ENCODE data around the gene PREX1. TPM values are rescaled to one million over a fixed set of nuclear protein-coding genes. Genes with fewer than 3 reads are reported as not detected.
A peak's percentile ranks its signal among the peaks of the same experiment; 100 is the strongest.

PREX1 gene
- total RNA-seq, 1 donor from 2014 or later = 66.0 TPM

DNA sequence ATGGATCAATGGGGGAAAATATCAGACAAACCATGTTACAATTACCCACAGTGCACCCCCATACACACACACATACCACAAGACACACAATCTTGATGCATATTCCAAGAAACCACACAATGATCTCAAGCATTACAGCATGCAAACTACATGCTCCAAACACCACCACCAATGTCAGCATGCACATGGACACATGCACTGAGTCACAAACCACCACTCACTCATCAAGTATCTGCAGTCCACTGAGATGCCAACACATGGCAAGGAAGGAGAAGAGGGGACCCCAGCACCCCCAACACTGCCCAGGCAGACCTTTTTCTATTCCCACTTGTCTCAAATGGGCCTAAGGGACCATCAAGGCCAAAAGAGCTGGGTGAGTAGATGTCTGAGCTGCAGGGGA, 91.6 kb downstream of the PREX1 start:
- Histone ChIP-seq H3K4me1 (peaks cover 22% of the 10 kb centered on the region), H3K4me3 (no peak overlapping the region), H3K36me3 (no peaks in the 10 kb centered on the region), H3K27me3 (no peaks in the 10 kb centered on the region), H3K27ac (no peak overlapping the region), H3K9me3 (no peaks in the 10 kb centered on the region)
- intact Hi-C loops (cut with DNase I) = no loop called here
- TF ChIP-seq, protein P1, sequence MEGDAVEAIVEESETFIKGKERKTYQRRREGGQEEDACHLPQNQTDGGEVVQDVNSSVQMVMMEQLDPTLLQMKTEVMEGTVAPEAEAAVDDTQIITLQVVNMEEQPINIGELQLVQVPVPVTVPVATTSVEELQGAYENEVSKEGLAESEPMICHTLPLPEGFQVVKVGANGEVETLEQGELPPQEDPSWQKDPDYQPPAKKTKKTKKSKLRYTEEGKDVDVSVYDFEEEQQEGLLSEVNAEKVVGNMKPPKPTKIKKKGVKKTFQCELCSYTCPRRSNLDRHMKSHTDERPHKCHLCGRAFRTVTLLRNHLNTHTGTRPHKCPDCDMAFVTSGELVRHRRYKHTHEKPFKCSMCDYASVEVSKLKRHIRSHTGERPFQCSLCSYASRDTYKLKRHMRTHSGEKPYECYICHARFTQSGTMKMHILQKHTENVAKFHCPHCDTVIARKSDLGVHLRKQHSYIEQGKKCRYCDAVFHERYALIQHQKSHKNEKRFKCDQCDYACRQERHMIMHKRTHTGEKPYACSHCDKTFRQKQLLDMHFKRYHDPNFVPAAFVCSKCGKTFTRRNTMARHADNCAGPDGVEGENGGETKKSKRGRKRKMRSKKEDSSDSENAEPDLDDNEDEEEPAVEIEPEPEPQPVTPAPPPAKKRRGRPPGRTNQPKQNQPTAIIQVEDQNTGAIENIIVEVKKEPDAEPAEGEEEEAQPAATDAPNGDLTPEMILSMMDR (IDR thresholded peaks at IDR 0.05) = no peak
- no peak for ATAC-seq
- no peak for DNase-seq

DNA sequence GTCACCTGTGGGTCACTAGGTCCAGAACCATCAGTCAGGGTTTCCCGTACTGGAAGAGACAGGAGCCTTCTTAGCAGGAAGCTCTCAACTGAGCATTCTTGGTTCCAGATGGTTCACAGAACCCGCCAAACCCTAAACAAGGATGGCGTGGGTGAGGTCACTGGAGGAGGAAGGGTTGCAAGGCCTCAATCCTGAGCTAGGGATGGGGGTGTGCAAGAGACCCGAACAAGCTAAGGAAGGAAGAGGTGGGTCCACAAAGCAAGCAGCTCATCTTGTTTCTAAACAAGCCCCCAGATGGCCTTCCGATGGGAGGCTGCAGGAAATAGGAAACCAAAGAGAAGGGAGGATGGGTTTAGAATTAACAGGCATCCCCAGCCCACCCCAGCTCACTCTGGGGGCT, 92.7 kb downstream of the PREX1 start:
- no peaks in the 10 kb centered on the region for H3K9me3 ChIP-seq
- H3K36me3 ChIP-seq = no peaks in the 10 kb centered on the region
- H3K4me3 ChIP-seq = no peak overlapping the region
- H3K27ac ChIP-seq = no peak overlapping the region
- TF ChIP-seq, protein P1 (IDR thresholded peaks at IDR 0.05) = no peak
- intact Hi-C loops (cut with DNase I) = no loop called here
- H3K27me3 ChIP-seq = no peaks in the 10 kb centered on the region
- H3K4me1 ChIP-seq = peaks cover 22% of the 10 kb centered on the region
- DNase-seq (no peak), ATAC-seq (peak; percentile 68)

DNA sequence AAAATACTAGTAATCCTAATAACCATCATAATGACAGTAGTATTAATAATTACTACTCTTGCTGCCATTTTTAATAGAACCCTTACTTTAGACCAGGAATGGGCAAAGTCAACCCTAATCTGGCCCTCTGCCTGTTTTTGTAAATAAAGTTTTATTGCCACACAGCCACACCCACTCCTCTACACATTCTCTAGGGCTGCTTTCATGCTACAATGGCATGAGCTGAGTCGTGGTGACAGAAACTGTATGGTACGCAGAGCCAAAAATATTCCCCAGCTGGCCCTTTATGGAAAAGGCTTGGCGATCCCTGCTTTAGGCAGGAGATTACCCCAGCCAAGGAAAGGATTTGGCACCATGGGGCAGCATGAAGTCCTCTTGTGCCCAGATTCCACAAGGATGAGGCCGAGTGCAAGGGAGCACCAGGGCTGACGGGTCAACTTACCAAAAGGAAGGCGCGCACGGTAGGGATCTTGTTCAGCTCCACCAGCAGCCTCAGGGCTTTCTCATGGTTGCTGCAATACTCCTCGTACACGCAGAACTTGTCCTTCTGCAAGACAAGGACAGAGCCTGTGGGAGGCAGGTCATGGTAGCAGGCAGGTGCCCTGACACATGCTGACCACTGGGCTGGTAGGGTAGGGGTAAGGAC, 93.6 kb downstream of the PREX1 start:
- peak overlapping the region; percentile 24 for H3K27ac ChIP-seq
- H3K27me3 ChIP-seq = no peaks in the 10 kb centered on the region
- peaks cover 28% of the 10 kb centered on the region for H3K4me1 ChIP-seq
- H3K36me3 ChIP-seq = no peaks in the 10 kb centered on the region
- TF ChIP-seq, protein P1 (IDR thresholded peaks at IDR 0.05) = no peak
- ATAC-seq = no peak
- H3K4me3 ChIP-seq = no peak overlapping the region
- no peak for DNase-seq
- no peaks in the 10 kb centered on the region for H3K9me3 ChIP-seq
- intact Hi-C loops (cut with DNase I) = no loop called here

DNA sequence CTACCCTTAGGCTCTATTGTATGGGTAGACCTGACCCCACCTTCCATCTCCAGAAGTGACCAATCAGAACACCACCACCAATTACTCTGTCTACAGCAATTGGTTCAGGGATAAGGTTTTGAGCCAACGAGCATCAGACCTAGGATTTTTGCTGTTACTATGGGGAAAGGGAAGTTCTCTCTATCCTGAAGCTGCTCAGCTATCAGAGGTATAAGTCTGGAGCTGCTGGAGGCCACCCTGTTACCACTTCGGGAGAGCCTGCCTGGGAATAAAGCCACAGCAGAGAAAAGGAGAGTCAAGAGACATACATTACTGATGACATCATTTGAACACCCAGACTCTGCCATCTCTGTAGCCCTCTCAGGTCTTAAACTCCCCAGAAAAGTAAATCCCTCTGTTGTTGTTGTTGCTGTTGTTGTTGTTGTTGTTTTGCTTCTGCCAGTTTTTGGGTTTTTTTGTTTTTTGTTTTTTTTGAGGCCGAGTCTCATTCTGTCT, 94.5 kb downstream of the PREX1 start:
- no peak for ATAC-seq

DNA sequence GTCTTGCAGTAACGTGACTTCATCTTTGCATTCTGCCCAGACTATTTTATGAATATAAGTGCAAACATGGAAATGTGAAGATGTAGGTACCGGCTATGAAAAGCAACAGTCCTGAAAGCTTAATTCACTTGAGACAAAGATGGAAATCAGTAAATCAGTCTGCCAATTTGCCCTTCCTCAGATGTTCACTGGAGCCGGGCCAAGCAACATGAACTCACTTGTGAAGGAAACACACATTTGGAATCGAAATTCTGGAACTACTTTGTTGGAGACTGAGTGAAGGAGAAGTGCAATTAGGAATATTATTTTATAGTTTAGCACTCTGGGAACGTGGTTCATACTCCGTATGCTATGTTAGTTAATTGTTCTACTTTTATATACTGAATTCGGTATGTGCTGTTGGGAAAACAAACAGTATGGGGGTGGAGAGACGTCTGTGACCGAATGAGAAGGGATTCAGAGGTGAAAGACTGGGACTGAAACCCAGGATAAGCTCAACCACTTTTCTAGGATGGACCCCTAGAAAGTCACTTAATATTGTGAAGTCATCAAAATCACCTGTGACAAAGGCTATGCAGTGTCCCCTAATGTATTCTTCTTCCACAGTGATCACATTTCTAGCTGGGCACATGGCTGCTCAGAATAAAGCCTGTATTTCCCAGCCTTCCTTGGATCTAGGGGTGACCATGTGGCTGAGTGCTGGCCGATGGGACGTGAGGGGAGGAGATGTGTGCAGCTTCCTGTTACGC, 95.5 kb downstream of the PREX1 start:
- intact Hi-C loops (cut with DNase I) = no loop called here
- no peak for ATAC-seq
- Histone ChIP-seq H3K9me3 (no peaks in the 10 kb centered on the region), H3K36me3 (no peaks in the 10 kb centered on the region), H3K27me3 (no peaks in the 10 kb centered on the region), H3K4me3 (no peak overlapping the region), H3K4me1 (peaks cover 13% of the 10 kb centered on the region), H3K27ac (no peak overlapping the region)
- TF ChIP-seq, protein P1 (IDR thresholded peaks at IDR 0.05) = no peak
- no peak for DNase-seq

More for the DNA sequence above, 94.5 kb downstream of the PREX1 start:
- Histone ChIP-seq H3K9me3 (no peaks in the 10 kb centered on the region), H3K4me1 (peaks cover 20% of the 10 kb centered on the region), H3K4me3 (no peak overlapping the region), H3K27me3 (no peaks in the 10 kb centered on the region), H3K27ac (no peak overlapping the region), H3K36me3 (no peaks in the 10 kb centered on the region)
- intact Hi-C loops (cut with DNase I) = no loop called here
- no peak for DNase-seq
- TF ChIP-seq, protein P1 (IDR thresholded peaks at IDR 0.05) = no peak

Measured in upper lobe of right lung (tissue), 1 donor.